IMR-90 (cell line): ENCODE measurements around the gene GPR35. TPM values are rescaled to one million over a fixed set of nuclear protein-coding genes. Genes with fewer than 3 reads are reported as not detected.

ENCODE experiments used
- ATAC-seq: fragments of 200-7000 bp; cut with Tn5 transposase; 2 replicates; pipeline ENCODE4 v1.9.1; 2020; ENCODE audit warnings: low read depth, mild to moderate bottlenecking, moderate library complexity
- BruUV-seq: library from RNA; stranded (reverse); fragments of 400-500 nt; replicated peaks from 2 replicates; lab custom pipeline; 2021; lab: Mats Ljungman, UMichigan
- CTCF ChIA-PET: fragments of 300-600 bp; formaldehyde crosslinking; extraction: SDS; loops from one replicate; lab custom pipeline; 2021; ENCODE audit warnings: antibody characterized with exemption; lab: Yijun Ruan, JAX
- POLR2A ChIA-PET: fragments of 300-600 bp; sonication (Branson Sonifier 250); formaldehyde crosslinking; loops from one replicate; lab custom pipeline; 2022; ENCODE audit warnings: antibody characterized with exemption; ENCODE audit not compliant: unreplicated experiment; lab: Charles Lee
- DNase-seq: peaks from one replicate; pipeline ENCODE4 v3.0.0; 2013
- H2AFZ ChIP-seq: replicated peaks from 2 replicates; pipeline ENCODE3; 2013; ENCODE audit warnings: low read length, mild to moderate bottlenecking; ENCODE audit not compliant: poor library complexity
- H2AK5ac ChIP-seq: 2 replicates; pipeline ENCODE4 v1.6.1; 2013; ENCODE audit warnings: low read depth, low read length, inconsistent platforms
- H2AK9ac ChIP-seq: replicated peaks from 2 replicates; pipeline ENCODE3; 2013; ENCODE audit warnings: mild to moderate bottlenecking, low read depth, low read length, moderate library complexity; ENCODE audit not compliant: poor library complexity
- H2BK120ac ChIP-seq: 2 replicates; pipeline ENCODE4 v1.6.1; 2013; ENCODE audit warnings: low read depth, low read length, inconsistent platforms
- H2BK15ac ChIP-seq: 3 replicates; pipeline ENCODE4 v1.6.1; 2013; ENCODE audit warnings: low read depth, low read length, inconsistent platforms
- H2BK20ac ChIP-seq: 2 replicates; pipeline ENCODE4 v1.6.1; 2013; ENCODE audit warnings: low read depth, mild to moderate bottlenecking, inconsistent platforms, low read length, moderate library complexity
- H2BK5ac ChIP-seq: 2 replicates; pipeline ENCODE4 v1.6.1; 2013; ENCODE audit warnings: mild to moderate bottlenecking, low read depth, low read length, inconsistent platforms; ENCODE audit not compliant: poor library complexity, severe bottlenecking
- H3K14ac ChIP-seq: replicated peaks from 2 replicates; pipeline ENCODE4 v1.6.1; 2013; ENCODE audit warnings: low read depth, low read length, inconsistent platforms
- H3K18ac ChIP-seq: 2 replicates; pipeline ENCODE4 v1.6.1; 2013; ENCODE audit warnings: low read depth, low read length, control low read depth
- H3K23ac ChIP-seq: 2 replicates; pipeline ENCODE4 v1.6.1; 2013; ENCODE audit warnings: low read depth, low read length, inconsistent platforms
- H3K27ac ChIP-seq: 2 replicates; pipeline ENCODE4 v1.5.1; 2013; ENCODE audit warnings: mild to moderate bottlenecking, control low read depth, low read length; ENCODE audit not compliant: insufficient read depth
- H3K27me3 ChIP-seq: 2 replicates; pipeline ENCODE4 v1.6.1; 2013; ENCODE audit warnings: low read length; ENCODE audit not compliant: control insufficient read depth, insufficient read depth
- H3K36me3 ChIP-seq: 2 replicates; pipeline ENCODE4 v1.6.1; 2013; ENCODE audit warnings: low read length, mixed read lengths; ENCODE audit not compliant: control insufficient read depth, insufficient read depth
- H3K4ac ChIP-seq: 2 replicates; pipeline ENCODE4 v1.6.1; 2013; ENCODE audit warnings: low read depth, low read length, inconsistent platforms
- H3K4me1 ChIP-seq: 2 replicates; pipeline ENCODE4 v1.6.1; 2013; ENCODE audit warnings: low read length, mixed read lengths; ENCODE audit not compliant: control insufficient read depth, insufficient read depth
- H3K4me2 ChIP-seq: 2 replicates; pipeline ENCODE4 v1.6.1; 2013; ENCODE audit warnings: low read depth, mild to moderate bottlenecking, control low read depth, low read length, moderate library complexity
- H3K4me3 ChIP-seq: 2 replicates; pipeline ENCODE4 v1.5.1; 2013; ENCODE audit warnings: low read depth, mild to moderate bottlenecking, control low read depth, low read length, moderate library complexity; ENCODE audit not compliant: insufficient read depth
- H3K56ac ChIP-seq: 2 replicates; pipeline ENCODE4 v1.6.1; 2013; ENCODE audit warnings: low read length, inconsistent platforms; ENCODE audit not compliant: insufficient read depth; ENCODE audit errors: extremely low read depth
- H3K79me1 ChIP-seq, 2 experiments: 2 replicates each; pipeline ENCODE4 v1.6.1; 2013; ENCODE audit warnings: low read length in 2 of 2, inconsistent platforms in 1 of 2, low read depth in 1 of 2
- H3K9ac ChIP-seq: 2 replicates; pipeline ENCODE4 v1.6.1; 2013; ENCODE audit warnings: low read depth, low read length, control low read depth
- H3K9me1 ChIP-seq: 2 replicates; pipeline ENCODE4 v1.6.1; 2013; ENCODE audit warnings: low read length, inconsistent platforms; ENCODE audit not compliant: insufficient read depth
- H3K9me3 ChIP-seq: 2 replicates; pipeline ENCODE4 v1.6.1; 2013; ENCODE audit warnings: low read length; ENCODE audit not compliant: control insufficient read depth, insufficient read depth
- H4K20me1 ChIP-seq: 2 replicates; pipeline ENCODE4 v1.6.1; 2013; ENCODE audit warnings: low read length, inconsistent platforms; ENCODE audit not compliant: insufficient read depth
- H4K5ac ChIP-seq: 2 replicates; pipeline ENCODE4 v1.6.1; 2013; ENCODE audit warnings: mild to moderate bottlenecking, low read depth, low read length, control low read depth
- H4K8ac ChIP-seq, 2 experiments: 2 replicates each; pipeline ENCODE4 v1.6.1; 2013; ENCODE audit warnings: low read depth in 2 of 2, low read length in 2 of 2, control low read depth in 1 of 2, inconsistent platforms in 1 of 2
- H4K91ac ChIP-seq: 2 replicates; pipeline ENCODE4 v1.6.1; 2013; ENCODE audit warnings: low read depth, low read length, inconsistent platforms; ENCODE audit not compliant: insufficient read depth
- BHLHE40 ChIP-seq: fragments of 150-350 bp; IDR thresholded peaks from 2 replicates; pipeline ENCODE4 v1.6.1; 2016; ENCODE audit warnings: mild to moderate bottlenecking, low read depth, low read length
- CEBPB ChIP-seq: IDR thresholded peaks from 2 replicates; pipeline ENCODE4 v1.6.1; 2012; ENCODE audit warnings: low read depth, low read length, improper control_type of control experiment
- CHD1 ChIP-seq: IDR thresholded peaks from 2 replicates; pipeline ENCODE4 v1.6.1; 2012; ENCODE audit warnings: low read depth, low read length, improper control_type of control experiment
- CTCF ChIP-seq: conservative IDR thresholded peaks from 2 replicates; pipeline ENCODE4 v1.5.1; 2012; ENCODE audit warnings: mild to moderate bottlenecking, low read depth, low read length, improper control_type of control experiment
- ELK1 ChIP-seq: fragments of 150-350 bp; IDR thresholded peaks from 2 replicates; pipeline ENCODE4 v1.6.1; 2016; ENCODE audit warnings: low read depth, mild to moderate bottlenecking, low read length, moderate library complexity, borderline replicate concordance
- FOS ChIP-seq: fragments of 150-350 bp; IDR thresholded peaks from 2 replicates; pipeline ENCODE4 v1.6.1; 2016; ENCODE audit warnings: low read depth, low read length
- MAFK ChIP-seq: IDR thresholded peaks from 2 replicates; pipeline ENCODE4 v1.6.1; 2012; ENCODE audit warnings: low read depth, low read length, improper control_type of control experiment
- MAZ ChIP-seq: IDR thresholded peaks from 2 replicates; pipeline ENCODE4 v1.6.1; 2012; ENCODE audit warnings: low read depth, mild to moderate bottlenecking, low read length, improper control_type of control experiment, moderate library complexity, borderline replicate concordance
- MXI1 ChIP-seq: IDR thresholded peaks from 2 replicates; pipeline ENCODE4 v1.6.1; 2012; ENCODE audit warnings: low read depth, mild to moderate bottlenecking, low read length, moderate library complexity, borderline replicate concordance
- NFE2L2 ChIP-seq: fragments of 150-350 bp; IDR thresholded peaks from 2 replicates; pipeline ENCODE4 v1.6.1; 2016; ENCODE audit warnings: low read depth, mild to moderate bottlenecking, low read length
- POLR2A ChIP-seq: IDR thresholded peaks from 2 replicates; pipeline ENCODE4 v1.6.1; 2012; ENCODE audit warnings: mild to moderate bottlenecking, low read depth, low read length
- RAD21 ChIP-seq: IDR thresholded peaks from 2 replicates; pipeline ENCODE4 v1.6.1; 2012; ENCODE audit warnings: low read length, improper control_type of control experiment
- RCOR1 ChIP-seq: IDR thresholded peaks from 2 replicates; pipeline ENCODE4 v1.6.1; 2012; ENCODE audit warnings: mild to moderate bottlenecking, low read length, improper control_type of control experiment; ENCODE audit not compliant: insufficient replicate concordance
- RFX5 ChIP-seq: IDR thresholded peaks from 2 replicates; pipeline ENCODE4 v1.8.0; 2012; ENCODE audit warnings: low read depth, mild to moderate bottlenecking, low read length, moderate library complexity
- SMC3 ChIP-seq: fragments of 150-350 bp; IDR thresholded peaks from 2 replicates; pipeline ENCODE4 v1.6.1; 2016; ENCODE audit warnings: low read depth, mild to moderate bottlenecking, antibody characterized with exemption, low read length, moderate library complexity
- USF2 ChIP-seq: fragments of 150-350 bp; IDR thresholded peaks from 2 replicates; pipeline ENCODE4 v1.6.1; 2017; ENCODE audit warnings: mild to moderate bottlenecking, antibody characterized with exemption, low read length, low read depth
- WGBS, 2 experiments: methylation state at CpG; one replicate each; pipeline versions ENCODE4 v1.1.5 to v1.1.7; 2013; ENCODE audit warnings: missing lambda C conversion rate in 2 of 2; ENCODE audit not compliant: insufficient read length in 1 of 2; ENCODE audit errors: extremely low coverage in 2 of 2; 5-methylcytosine and 5-hydroxymethylcytosine counted together
- dilution Hi-C: fragments of 300-500 bp; cut with HindIII; formaldehyde crosslinking; loops from one replicate; pipeline ENCODE4 v1.14.3; 2018; ENCODE audit warnings: low sequenced_read_pairs; ENCODE audit not compliant: unreplicated experiment
- in situ Hi-C: fragments of 300-500 bp; cut with MboI; formaldehyde crosslinking; loops from 3 replicates; pipeline ENCODE4 v1.14.3; 2019; ENCODE audit warnings: low sequenced_read_pairs, inconsistent platforms, mixed read lengths
- intact Hi-C: fragments of 100-400 bp; cut with micrococcal nuclease; formaldehyde crosslinking; loops from 2 replicates; pipeline ENCODE4 v1.10.0; 2022
- polyA plus RNA-seq, 3 experiments: library from polyadenylated mRNA; depleted of rRNA; stranded (reverse); fragments of >200 nt; gene quantifications; 2 replicates each; pipeline ENCODE4 v1.2.3, GENCODE V29; 2012; ENCODE audit warnings: low replicate concordance in 1 of 3
- total RNA-seq: library from RNA; depleted of rRNA; stranded (reverse); fragments of >200 nt; gene quantifications from 2 replicates; pipeline ENCODE4 v1.2.3, GENCODE V29; 2012

Gene GPR35
- total and polyA plus RNA-seq, 2 of the 4 experiments (the other 2 are of a cell fraction), result 0.31 TPM; not detected in 1

GRCh38 chr2:240585101-240585500 lies 40.2 kb upstream of the GPR35 start:
- Histone ChIP-seq H4K8ac (peak overlapping the region; percentile 15 to 85; a peak in 2 of 4 replicates), H3K23ac (no peak overlapping the region), H3K18ac (no peak overlapping the region), H3K4me2 (peak overlapping the region; percentile 95), H2BK20ac (no peak overlapping the region), H3K27ac (no peak overlapping the region), H3K4ac (no peak overlapping the region), H4K20me1 (peaks cover 21% of the 10 kb centered on the region), H3K4me1 (peaks cover 18% of the 10 kb centered on the region), H3K4me3 (peak overlapping the region; percentile 81), H3K9me1 (peaks cover 28% of the 10 kb centered on the region), H2AFZ (peak overlapping the region; percentile 10), H3K14ac (no peak overlapping the region), H3K9ac (peak overlapping the region; percentile 90), H3K56ac (no peak overlapping the region), H2AK5ac (0 out of 2 replicates have a peak overlapping the region, but pooled peaks have one; percentile 78), H3K9me3 (peaks cover 2% of the 10 kb centered on the region; the same call in 1 of the 2 replicates), H2AK9ac (peak overlapping the region; percentile 37), H2BK5ac (no peak overlapping the region), H4K5ac (no peak overlapping the region), H3K27me3 (no peaks in the 10 kb centered on the region), H2BK120ac (no peak overlapping the region), H3K79me1 (peaks cover 32 to 75% of the 10 kb centered on the region in 2 experiments), H4K91ac (no peak overlapping the region), H2BK15ac (no peak overlapping the region), H3K36me3 (peaks cover 7% of the 10 kb centered on the region)
- TF ChIP-seq NFE2L2 (no peak), MAFK (no peak), MAZ (no peak), MXI1 (no peak), FOS (no peak), CHD1 (no peak), RFX5 (no peak), RAD21 (no peak), POLR2A (no peak), ELK1 (no peak), SMC3 (no peak), USF2 (no peak), BHLHE40 (no peak), RCOR1 (no peak), CEBPB (no peak), CTCF (no peak)
- intact Hi-C loops (no loop called here), dilution Hi-C loops (no loop called here), in situ Hi-C loops (no loop called here)
- POLR2A ChIA-PET, result no interaction called here
- WGBS, 2 experiments, result 93% methylated on average over 3 of the region's 6 CpGs; no CpG with 5 or more reads in 1 of the 2 experiments
- CTCF ChIA-PET, result no interaction called here
- no TSS peak for BruUV-seq
- ATAC-seq (no peak), DNase-seq (no peak)
